Progenitor cell of endocrine pancreas (in vitro differentiated cells): ENCODE measurements around the gene C3orf52. TPM values are rescaled to one million over a fixed set of nuclear protein-coding genes. Genes with fewer than 3 reads are reported as not detected.
A peak's percentile ranks its signal among the peaks of the same experiment; 100 is the strongest.

Source experiments
- DNase-seq: peaks from one replicate; pipeline ENCODE4 v3.0.0; 2021; ENCODE audit warnings: low spot score; ENCODE audit not compliant: unreplicated experiment
- H3K27ac Mint-ChIP-seq: 2 replicates; pipeline ENCODE4 v1.8.0; 2021; ENCODE audit warnings: mild to moderate bottlenecking, moderate library complexity, mixed read lengths
- H3K27me3 Mint-ChIP-seq: 2 replicates; pipeline ENCODE4 v1.8.0; 2021; ENCODE audit warnings: mixed read lengths
- H3K36me3 Mint-ChIP-seq: 2 replicates; pipeline ENCODE4 v1.8.0; 2022; ENCODE audit warnings: mixed read lengths; ENCODE audit not compliant: insufficient read depth
- H3K4me1 Mint-ChIP-seq: 2 replicates; pipeline ENCODE4 v1.8.0; 2021; ENCODE audit warnings: low read depth, mixed read lengths
- H3K4me3 Mint-ChIP-seq: 2 replicates; pipeline ENCODE4 v1.8.0; 2021; ENCODE audit warnings: low read depth, mild to moderate bottlenecking, moderate library complexity, mixed read lengths
- H3K9me3 Mint-ChIP-seq: 2 replicates; pipeline ENCODE4 v1.8.0; 2021; ENCODE audit warnings: low read depth, mixed read lengths
- CTCF ChIP-seq: fragments of 200-600 bp; sonication (generic); IDR thresholded peaks from one replicate; pipeline ENCODE4 v1.5.0; 2021; ENCODE audit warnings: antibody characterized with exemption, mild to moderate bottlenecking; ENCODE audit not compliant: unreplicated experiment
- total RNA-seq: library from RNA; stranded (reverse); gene quantifications from 2 replicates; pipeline ENCODE4 v1.2.1, GENCODE V29; 2021

Gene C3orf52
- total RNA-seq, 1 donor from 2014 or later, result 20.6 TPM

GRCh38 chr3:112124907-112125607 lies 38.9 kb downstream of the C3orf52 start:
- Mint-ChIP-seq H3K4me3 (no peak overlapping the region), H3K36me3 (peaks cover 4% of the 10 kb centered on the region), H3K9me3 (no peaks in the 10 kb centered on the region), H3K27ac (peak overlapping the region; percentile 14), H3K27me3 (no peaks in the 10 kb centered on the region), H3K4me1 (peaks cover 23% of the 10 kb centered on the region)
- DNase-seq, result no peak
- no peak for TF ChIP-seq CTCF

GRCh38 chr3:112126511-112126911 lies 40.3 kb downstream of the C3orf52 start:
- Mint-ChIP-seq H3K27me3 (no peaks in the 10 kb centered on the region), H3K9me3 (no peaks in the 10 kb centered on the region), H3K4me3 (no peak overlapping the region), H3K4me1 (peaks cover 23% of the 10 kb centered on the region), H3K36me3 (peaks cover 7% of the 10 kb centered on the region), H3K27ac (no peak overlapping the region)
- no peak for TF ChIP-seq CTCF
- DNase-seq, result no peak

GRCh38 chr3:112127522-112128494 lies 41.6 kb downstream of the C3orf52 start:
- Mint-ChIP-seq H3K36me3 (peaks cover 7% of the 10 kb centered on the region), H3K27me3 (no peaks in the 10 kb centered on the region), H3K27ac (no peak overlapping the region), H3K4me3 (no peak overlapping the region), H3K4me1 (peaks cover 19% of the 10 kb centered on the region), H3K9me3 (no peaks in the 10 kb centered on the region)
- TF ChIP-seq CTCF, result no peak
- no peak for DNase-seq

GRCh38 chr3:112128843-112129727 lies 42.9 kb downstream of the C3orf52 start:
- Mint-ChIP-seq H3K27me3 (no peaks in the 10 kb centered on the region), H3K4me1 (peaks cover 19% of the 10 kb centered on the region), H3K27ac (no peak overlapping the region), H3K4me3 (no peak overlapping the region), H3K9me3 (no peaks in the 10 kb centered on the region), H3K36me3 (peaks cover 3% of the 10 kb centered on the region)
- no peak for TF ChIP-seq CTCF
- no peak for DNase-seq
